Fibroblast of skin of left quadriceps (primary cell): Measurements from ENCODE around the gene SLC22A17.
"Not testable (repeated sequence)": the region's sequence is repeated elsewhere in the genome, so short reads cannot be mapped to it uniquely, and the experiment has no call there.

Experiments used
- DNase-seq, 2 experiments: peaks; one replicate each; pipeline ENCODE4 v3.0.0-alpha.2; 2013; ENCODE audit warnings: low read depth in 2 of 2

SLC22A17 gene

DNA sequence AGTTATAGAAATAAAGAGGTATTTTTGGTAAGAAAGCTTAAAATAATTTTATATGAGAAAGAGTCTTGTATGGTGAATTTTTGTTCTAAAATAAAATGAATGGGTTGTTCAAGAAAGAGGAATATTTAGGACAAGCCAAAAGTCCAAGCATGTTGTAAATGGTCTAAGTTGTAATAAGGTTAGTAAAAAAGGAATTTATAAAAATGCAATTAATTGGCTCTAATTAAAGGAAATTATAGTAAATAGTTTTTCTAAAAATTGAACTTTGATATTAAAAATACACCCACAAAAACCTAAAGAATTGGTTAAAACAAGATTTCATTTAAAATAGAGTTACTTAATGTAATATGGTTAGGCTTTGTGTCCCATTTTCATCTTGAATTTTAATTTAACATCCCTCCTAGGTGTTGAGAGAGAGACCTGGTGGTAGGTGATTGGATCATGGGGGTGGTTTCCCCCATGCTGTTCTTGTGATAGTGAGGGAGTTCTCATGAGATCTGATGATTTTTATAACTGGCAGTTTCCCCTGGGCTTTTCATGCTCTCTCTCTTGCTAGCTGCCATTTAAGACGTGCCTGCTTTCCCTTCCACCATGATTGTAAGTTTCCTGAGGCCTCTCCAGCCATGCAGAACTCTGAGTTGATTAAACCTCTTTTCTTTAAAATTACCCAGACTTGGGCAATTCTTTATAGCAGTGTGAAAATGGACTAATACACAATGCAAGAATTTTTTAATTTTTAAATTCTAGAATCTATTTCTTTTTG, 13.0 kb downstream of the SLC22A17 start:
- DNase-seq, result no peak

DNA sequence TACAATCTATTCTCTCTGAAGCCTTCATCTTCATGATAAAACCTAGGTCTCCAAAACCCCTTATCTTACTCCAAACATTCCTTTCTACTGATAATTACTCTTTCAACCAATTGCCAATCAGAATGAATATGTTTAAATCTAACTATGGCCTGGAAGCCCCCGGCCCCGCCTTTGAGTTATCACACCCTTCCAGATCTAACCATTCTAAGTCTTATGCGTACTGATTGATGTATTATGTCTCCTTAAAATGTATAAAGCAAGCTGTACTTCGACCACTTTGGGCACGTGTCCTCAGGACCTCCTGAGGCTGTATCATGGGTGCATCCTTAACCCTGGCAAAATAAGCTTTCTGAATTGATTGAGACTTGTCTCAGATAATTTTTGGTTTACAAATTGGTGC, 17.1 kb downstream of the SLC22A17 start:
- no peak for DNase-seq

DNA sequence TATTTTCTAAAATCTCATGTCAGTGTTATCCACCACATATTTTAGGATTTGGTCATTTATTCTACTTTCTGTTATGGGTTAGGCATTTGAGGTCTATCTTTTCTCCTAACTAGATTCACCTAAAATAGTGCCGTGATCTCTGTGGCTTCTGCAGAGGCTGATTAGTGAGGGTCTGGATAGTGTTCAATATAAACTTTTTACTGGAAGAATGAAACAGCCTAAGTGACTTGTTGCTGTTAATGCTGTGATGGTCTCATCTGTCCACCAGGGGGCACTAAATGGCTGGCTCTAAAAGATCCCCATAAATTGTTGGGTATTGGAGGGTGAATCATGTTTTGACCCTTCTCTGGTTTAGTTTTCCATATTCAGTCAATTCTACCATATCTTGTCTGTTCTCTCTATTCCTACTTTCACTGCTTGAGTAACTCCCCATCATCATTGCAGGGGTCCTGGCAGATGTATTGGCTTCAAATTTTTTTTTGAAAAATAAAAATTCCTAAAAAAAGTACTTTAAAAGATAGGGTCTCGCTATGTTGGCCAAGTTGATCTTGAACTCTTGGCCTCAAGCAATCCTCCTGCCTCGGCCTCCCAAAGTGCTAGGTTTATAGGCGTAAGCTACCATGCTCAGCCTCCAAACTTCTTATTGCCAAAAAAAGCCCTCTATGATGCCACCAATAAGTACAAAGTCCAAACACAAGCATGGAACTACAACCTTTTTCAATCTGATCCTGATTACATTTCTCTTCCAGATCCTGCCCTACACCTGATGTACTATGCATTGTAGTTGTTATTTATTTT, 24.5 kb downstream of the SLC22A17 start:
- peak; percentile 51 to 59 for DNase-seq

DNA sequence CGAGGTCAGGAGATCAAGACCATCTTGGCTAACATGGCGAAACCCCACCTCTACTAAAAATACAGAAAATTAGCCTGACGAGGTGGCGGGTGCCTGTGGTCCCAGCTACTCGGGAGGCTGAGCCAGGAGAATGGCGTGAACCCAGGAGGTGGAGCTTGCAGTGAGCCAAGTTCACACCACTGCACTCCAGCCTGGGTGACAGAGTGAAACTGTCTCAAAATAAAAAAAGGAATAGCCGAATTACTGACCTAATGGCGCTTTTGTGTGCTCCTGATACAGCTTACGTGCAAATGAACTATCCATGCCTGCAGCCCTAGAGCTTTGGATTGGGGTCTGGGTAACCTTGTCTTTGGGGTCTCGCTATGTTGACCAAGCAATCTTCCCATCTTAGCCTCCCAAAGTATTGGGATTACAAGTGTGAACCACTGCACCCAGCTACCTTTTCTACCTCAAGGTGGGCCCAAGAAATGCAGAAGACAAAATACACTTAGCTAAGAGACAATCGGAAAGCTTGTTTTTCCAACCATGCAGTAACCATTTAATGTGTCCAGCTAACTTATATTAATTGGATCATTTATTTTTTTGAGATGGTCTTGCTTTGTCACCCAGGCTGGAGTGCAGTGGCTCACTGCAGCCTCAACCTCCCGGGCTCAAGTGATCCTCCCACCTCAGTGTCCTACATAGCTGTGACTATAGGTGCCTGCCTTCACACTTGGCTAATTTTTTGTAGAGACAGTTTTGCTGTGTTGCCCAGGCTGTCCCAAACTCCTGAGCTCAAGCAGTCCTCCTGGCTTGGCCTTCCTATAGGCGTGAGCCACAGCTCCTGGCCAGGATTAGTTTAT, 26.0 kb downstream of the SLC22A17 start:
- DNase-seq, result no peak

DNA sequence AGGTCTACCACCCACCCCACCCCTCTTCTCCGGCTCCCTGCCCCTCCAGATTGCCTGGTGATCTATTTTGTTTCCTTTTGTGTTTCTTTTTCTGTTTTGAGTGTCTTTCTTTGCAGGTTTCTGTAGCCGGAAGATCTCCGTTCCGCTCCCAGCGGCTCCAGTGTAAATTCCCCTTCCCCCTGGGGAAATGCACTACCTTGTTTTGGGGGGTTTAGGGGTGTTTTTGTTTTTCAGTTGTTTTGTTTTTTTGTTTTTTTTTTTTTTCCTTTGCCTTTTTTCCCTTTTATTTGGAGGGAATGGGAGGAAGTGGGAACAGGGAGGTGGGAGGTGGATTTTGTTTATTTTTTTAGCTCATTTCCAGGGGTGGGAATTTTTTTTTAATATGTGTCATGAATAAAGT, 26.9 kb downstream of the SLC22A17 start:
- not testable (repeated sequence) for DNase-seq

DNA sequence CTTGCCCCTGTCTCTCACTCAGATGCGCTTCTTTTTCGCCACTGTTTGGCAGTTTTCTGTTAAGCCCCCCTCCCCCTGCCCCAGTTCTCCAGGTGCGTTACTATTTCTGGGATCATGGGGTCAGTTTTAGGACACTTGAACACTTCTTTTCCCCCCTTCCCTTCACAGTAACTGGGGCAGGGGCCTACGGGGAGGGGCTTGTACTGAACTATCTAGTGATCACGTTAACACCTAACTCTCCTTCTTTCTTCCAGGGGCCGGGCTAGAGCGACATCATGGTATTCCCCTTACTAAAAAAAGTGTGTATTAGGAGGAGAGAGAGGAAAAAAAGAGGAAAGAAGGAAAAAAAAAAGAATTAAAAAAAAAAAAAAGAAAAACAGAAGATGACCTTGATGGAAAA, 27.7 kb downstream of the SLC22A17 start:
- DNase-seq, result no peak

DNA sequence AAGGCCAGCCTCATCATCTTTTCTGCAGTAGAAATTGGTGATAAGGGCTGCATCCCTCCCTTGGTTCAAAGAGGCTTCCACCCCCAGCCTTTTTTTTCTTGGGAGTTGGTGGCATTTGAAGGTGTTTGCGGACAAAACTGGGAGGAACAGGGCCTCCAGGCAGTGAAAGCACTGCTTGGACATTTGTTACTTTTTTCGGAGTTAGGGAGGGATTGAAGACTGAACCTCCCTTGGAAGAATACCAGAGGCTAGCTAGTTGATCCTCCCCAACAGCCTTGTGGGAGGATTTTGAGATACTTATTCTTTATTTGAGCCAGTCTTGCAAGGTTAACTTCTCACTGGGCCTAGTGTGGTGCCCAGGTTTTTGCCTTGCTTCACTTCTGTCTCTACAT, 28.2 kb downstream of the SLC22A17 start:
- no peak for DNase-seq

DNA sequence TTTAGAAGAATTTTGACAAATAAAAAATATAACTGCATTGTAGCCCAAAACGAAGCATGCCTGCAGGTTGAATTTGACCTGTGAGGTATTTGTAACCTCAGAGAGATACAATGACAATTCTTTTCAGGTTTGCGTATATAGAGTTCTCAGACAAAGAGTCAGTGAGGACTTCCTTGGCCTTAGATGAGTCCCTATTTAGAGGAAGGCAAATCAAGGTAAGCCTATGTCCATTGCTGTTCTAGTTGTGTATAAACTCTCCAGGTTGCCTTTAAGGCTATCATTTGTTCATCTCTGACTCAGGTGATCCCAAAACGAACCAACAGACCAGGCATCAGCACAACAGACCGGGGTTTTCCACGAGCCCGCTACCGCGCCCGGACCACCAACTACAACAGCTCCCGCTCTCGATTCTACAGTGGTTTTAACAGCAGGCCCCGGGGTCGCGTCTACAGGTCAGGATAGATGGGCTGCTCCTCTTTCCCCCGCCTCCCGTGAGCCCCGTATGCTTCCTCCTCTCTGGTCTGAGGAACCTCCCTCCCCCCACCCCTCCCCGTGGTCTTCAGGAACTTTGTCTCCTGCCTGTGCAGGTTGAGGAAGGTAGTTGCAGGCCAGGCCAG, 28.7 kb downstream of the SLC22A17 start:
- no peak for DNase-seq

DNA sequence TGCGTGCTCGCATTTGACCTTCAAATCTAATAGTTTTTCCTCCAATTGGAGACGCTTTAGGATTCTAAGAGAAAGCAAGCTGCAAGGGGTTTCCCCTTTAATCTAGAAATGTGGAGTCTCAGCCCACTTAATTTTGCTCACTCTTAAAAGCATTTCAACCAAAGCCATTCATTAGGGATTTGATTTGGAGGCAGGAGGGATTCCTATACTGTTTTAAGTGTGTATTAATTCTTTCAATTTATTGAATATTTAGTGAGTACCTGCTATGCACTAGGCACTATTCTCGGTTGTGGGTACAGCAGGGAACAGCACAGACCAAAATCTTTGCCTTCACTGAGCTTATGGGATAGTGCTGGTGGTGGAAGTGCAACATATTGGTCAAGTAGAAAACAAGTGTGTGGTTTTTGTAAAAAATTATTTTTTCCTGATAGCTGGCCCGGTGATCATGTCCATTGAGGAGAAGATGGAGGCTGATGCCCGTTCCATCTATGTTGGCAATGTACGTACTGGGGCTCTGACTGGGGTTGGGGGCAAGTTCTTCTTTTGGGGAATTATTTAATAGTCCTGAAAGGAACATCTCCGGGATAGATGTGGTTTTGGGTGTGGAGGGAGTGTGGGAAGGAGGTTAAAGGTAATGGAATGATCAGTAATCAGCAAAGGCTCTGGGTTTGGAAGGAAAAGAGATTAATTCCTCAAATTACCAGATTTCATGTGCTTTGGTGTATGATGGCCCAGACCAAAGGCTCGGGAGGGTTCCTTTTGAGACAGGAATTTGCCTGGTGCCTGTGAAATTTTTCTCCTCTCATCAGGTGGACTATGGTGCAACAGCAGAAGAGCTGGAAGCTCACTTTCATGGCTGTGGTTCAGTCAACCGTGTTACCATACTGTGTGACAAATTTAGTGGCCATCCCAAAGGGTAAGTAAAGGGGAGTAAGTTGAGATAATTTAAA, 29.8 kb downstream of the SLC22A17 start:
- DNase-seq, result no peak

DNA sequence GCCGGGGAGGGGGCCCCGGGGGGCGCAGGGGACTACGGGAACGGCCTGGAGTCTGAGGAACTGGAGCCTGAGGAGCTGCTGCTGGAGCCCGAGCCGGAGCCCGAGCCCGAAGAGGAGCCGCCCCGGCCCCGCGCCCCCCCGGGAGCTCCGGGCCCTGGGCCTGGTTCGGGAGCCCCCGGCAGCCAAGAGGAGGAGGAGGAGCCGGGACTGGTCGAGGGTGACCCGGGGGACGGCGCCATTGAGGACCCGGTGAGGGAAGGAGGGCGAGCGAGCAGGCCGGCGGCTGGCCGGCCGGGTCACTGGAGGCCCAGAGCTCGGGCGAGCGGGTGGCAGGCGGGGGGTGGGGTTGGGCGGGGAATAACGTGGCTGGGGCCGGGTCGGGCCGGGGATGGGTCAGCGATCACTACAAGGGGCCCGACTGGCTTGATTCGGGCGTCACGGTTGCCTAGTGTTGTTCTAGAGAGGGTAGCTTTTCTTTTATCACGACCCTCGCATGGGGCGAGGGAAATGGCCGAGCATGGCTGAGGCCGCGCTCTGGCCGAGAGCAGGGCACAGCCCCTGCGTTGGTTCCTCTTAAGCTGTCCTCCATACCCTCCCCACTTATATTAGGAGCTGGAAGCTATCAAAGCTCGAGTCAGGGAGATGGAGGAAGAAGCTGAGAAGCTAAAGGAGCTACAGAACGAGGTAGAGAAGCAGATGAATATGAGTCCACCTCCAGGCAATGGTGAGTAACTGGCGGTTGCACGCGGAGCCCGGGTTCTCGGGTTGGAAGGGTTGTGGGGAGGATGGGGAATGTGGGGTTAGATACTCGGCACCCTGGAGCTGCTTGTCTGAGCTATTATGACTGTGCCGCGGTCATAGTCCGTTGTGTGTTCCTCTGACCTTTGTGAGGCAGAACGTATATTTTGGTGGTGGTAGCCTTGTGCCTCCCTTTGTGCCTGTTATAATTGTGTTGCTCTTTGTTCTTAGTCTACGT, 30.8 kb downstream of the SLC22A17 start:
- DNase-seq, result no peak

DNA sequence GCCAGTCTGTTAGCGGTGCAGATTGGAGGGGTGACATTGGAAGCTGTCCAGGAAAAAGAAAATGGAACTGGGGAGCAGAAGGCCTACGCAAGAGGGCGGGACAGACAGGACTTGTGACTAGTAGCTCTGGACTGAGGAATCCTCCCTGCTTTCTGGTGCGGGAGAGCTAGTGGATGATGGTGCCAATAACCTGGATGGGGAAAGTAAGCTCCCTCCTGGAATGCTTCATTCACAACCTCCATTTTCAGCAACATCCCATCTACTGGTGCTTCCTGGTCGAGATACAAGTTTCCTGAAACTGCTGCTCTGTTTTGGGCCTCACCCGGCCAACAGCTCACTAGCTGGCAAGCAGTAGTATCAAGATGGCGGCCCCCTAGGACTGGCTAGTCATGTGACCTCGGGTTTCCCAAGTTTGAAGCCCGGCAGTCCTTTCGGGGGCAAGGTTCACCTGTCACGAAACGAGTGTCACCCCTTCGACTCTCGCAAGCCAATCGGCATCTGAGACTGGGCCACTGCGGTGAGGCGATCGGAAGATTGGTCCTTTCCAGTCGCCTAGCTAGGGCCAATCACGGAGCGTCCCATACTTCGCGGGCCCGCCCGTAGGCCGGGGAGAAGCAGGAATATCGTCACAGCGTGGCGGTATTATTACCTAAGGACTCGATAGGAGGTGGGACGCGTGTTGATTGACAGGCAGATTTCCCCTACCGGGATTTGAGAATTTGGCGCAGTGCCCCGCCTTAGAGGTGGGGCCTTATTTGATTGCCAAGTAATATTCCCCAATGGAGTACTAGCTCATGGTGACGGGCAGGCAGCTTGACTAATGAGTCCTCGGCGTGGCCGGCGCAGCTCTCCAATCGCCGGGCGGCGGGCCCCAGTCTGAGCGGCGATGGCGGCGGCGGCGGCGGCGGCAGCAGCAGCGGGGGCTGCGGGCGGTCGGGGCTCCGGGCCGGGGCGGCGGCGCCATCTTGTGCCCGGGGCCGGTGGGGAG, 31.8 kb downstream of the SLC22A17 start, which contains the start of gene PABPN1:
Gene PABPN1 (plus strand): TSS at position 874 of the 988 bp plus-strand sequence. CDS start 13 bp downstream, at position 887.
- DNase-seq, result peak; percentile 100

DNA sequence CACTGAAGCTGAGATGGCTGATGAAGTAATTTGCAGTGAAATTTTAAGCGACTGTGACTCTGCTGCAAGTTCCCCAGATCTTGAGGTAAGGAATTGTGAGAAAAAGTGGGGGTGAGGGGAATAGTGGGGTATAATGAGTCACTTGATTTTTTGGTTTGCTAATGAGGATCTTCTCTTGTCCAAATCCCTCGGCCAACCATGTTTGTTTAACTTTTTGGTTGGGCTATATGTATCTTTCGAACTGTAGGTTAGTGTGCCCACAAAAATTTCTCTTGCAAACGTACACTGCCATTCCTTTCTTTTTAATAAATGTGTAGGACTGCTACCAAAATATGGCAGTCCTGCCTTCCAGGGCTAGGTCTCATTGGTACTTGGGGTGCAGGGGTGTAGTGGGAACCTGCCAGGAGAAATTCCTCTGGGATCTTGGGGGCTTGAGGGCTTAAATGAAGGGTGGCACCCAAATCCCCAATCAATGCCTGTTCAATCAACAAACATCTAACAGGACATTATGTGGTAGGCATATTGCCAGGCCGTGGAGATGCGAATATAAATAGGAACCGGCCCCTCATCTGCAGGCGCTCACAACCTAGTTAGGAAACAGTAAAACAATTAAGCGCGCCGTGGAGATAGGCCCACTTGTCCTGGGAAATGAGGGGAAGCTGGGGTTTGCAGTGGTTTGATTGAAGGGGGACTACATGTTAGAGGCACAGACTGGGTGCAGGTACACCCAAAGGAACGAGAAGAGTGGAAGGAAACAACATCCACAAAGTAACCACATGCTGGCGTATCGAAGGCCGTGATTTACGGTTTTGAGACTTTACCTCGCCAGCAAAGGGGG, 32.7 kb downstream of the SLC22A17 start:
- no peak for DNase-seq

DNA sequence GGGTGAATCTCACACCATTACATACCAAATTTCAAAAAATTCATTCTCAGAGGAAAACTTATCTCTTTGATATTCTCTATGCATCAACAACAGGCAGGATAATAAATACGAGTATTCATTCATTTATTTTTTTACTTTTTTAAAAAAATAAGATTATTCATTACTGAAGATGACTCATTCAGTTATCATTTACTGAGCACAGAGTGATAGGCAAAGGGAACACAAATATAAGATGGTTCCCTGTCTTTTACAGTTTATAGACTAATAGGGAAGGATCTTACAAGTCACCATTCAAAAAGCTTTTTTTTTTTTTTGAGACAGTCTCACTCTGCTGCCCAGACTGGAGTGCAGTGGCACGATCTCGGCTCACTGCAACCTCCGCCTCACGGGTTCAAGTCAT, 36.4 kb downstream of the SLC22A17 start:
- DNase-seq, result no peak

DNA sequence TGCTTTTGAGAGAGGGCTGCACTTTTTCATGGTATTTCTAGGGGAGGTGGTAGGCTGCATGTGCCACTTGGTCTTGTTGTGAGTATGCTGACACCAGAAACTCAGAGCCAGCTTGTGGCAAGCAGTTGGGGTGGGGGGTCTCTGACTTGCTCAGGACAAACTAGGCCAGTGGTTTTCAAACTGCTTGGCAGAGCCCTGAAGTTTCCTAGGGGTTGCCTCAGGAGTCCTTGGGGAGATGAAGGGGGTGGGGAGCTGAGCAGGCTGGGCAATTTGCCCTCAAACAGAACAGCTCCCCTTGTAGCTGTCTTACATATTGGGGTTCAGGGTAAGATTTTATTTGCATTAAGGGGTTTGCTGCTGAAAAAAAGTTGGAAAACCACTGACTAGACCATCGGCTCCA, 42.1 kb downstream of the SLC22A17 start:
- no peak for DNase-seq

DNA sequence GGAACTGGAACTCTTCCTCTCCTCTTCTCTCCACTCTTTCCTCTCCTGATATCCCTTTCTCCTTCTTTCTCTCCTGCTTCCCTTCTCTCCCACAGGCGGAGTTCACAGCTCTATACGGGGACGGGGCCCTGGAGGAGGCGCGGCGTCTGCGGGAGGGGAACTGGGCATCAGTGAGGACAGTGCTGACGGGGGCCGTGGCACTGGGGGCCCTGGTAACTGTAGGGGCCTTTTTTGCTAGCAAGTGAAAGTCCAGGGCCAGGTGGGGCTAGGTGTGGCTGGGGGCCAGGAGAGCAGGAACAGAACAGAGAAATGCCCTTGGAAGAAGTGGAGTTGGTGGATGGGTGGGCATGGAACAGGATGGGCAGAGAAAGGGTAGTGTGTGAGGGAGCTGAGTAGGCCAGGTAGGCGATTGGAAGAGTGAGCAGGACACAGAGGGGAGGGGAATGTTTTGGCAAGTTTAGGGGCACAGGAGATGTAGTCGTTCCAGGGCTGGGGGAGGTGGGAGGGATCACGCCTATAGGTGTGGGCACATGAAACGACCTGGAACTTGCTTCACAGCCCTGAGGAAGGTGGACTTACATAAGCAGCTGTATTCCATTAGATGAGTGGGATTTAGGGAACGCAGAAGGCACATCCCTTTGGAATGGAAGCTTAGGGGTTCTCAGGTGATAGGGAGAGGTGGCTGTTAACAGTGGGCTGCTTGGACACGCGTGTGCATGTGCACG, 43.8 kb downstream of the SLC22A17 start:
- DNase-seq, result no peak
